ENCODE results near the gene ADCK1. TPM values are rescaled to one million over a fixed set of nuclear protein-coding genes. Genes with fewer than 3 reads are reported as not detected.

Gene ADCK1
- total RNA-seq, 1 experiment from 2014 or later: 12.2 TPM

- H3K36me3 Mint-ChIP-seq (ENCODE audit: insufficient read depth in 1 of 3, low read depth in 3 of 3): no peaks in the 10 kb centered on the region
- Histone ChIP-seq H4K91ac (ENCODE audit: insufficient read length, low read depth, low read length) (no peak overlapping the region), H3K27ac (ENCODE audit: insufficient read length, low read depth, low read length) (no peak overlapping the region), H2BK120ac (ENCODE audit: low read depth, low read length, poor library complexity, severe bottlenecking) (no peak overlapping the region), H2AK5ac (ENCODE audit: insufficient read length, low read length) (no peak overlapping the region), H3K4ac (ENCODE audit: low read depth, low read length) (no peak overlapping the region), H4K5ac (ENCODE audit: insufficient read length, low read depth, low read length) (no peak overlapping the region), H3K56ac (ENCODE audit: insufficient read length, low read depth, low read length) (no peak overlapping the region), H3K79me2 (ENCODE audit: insufficient read depth, low read length) (no peaks in the 10 kb centered on the region), H3K9me3 (ENCODE audit: control insufficient read depth, low read depth, low read length) (no peaks in the 10 kb centered on the region), H3T11ph (ENCODE audit: low read length) (no peak overlapping the region), H3K27me3 (ENCODE audit: insufficient read depth, low read length) (no peaks in the 10 kb centered on the region), H2BK20ac (ENCODE audit: low read depth, low read length, poor library complexity, severe bottlenecking) (no peak overlapping the region), H3K23me2 (ENCODE audit: insufficient read length, low read depth, low read length, poor library complexity, severe bottlenecking) (peaks cover 6% of the 10 kb centered on the region), H2BK15ac (ENCODE audit: low read depth, low read length) (no peak overlapping the region), H2BK5ac (ENCODE audit: insufficient read length, low read length) (no peak overlapping the region), H3K9ac (ENCODE audit: extremely low read depth, insufficient read length, low read length) (no peak overlapping the region), H2BK12ac (ENCODE audit: insufficient read length, low read depth, low read length) (no peak overlapping the region), H3K79me1 (ENCODE audit: insufficient read depth, low read depth, low read length, poor library complexity, severe bottlenecking) (no peaks in the 10 kb centered on the region), H3K4me1 (ENCODE audit: insufficient read depth, low read length) (no peaks in the 10 kb centered on the region), H3K14ac (ENCODE audit: insufficient read depth, low read length) (no peak overlapping the region), H3K4me2 (ENCODE audit: insufficient read depth, insufficient read length, low read length) (no peak overlapping the region), H2AFZ (ENCODE audit: low read length) (no peak overlapping the region), H4K8ac (replicated peaks; ENCODE audit: insufficient read length, low read depth, low read length) (no peak overlapping the region), H3K18ac (ENCODE audit: insufficient read length, low read depth, low read length) (no peak overlapping the region), H4K20me1 (ENCODE audit: control insufficient read depth, insufficient read depth, insufficient read length) (no peaks in the 10 kb centered on the region), H3K23ac (ENCODE audit: insufficient read length, low read depth, low read length) (no peak overlapping the region)
- no peak overlapping the region; a peak in 1 of 7 replicates for H3K27ac Mint-ChIP-seq
- WGBS (ENCODE audit: extremely low coverage, insufficient read length, low lambda C conversion rate): no CpG with 5 or more reads among the region's 9 CpGs
- peaks cover 3% of the 10 kb centered on the region in 2 experiments; a peak in 3 of 4 replicates for H3K4me1 Mint-ChIP-seq
- no peak overlapping the region; a peak in 1 of 5 replicates for H3K4me3 Mint-ChIP-seq
- peaks cover 3 to 5% of the 10 kb centered on the region in 2 experiments; a peak in 4 of 5 replicates for H3K9me3 Mint-ChIP-seq
- no peak for DNase-seq
- TF ChIP-seq CTCF (conservative IDR thresholded peaks at IDR 0.05): no peak
- H3K27me3 Mint-ChIP-seq (ENCODE audit: low read depth): peaks cover 12% of the 10 kb centered on the region
Observed at GRCh38 chr14:77961847-77962580, 162.1 kb downstream of the ADCK1 start.
